Keratinocyte (primary cell): Measurements from ENCODE around the gene THAP2. TPM values are rescaled to one million over a fixed set of nuclear protein-coding genes. Genes with fewer than 3 reads are reported as not detected.

Experiments
- DNase-seq: peaks from one replicate; pipeline ENCODE4 v3.0.0-alpha.2; 2011; ENCODE audit warnings: low read depth, missing footprints, low spot score
- FAIRE-seq: peaks from 2 replicates; lab custom pipeline; 2011; peaks lifted over from hg19 to GRCh38; lab: Jason Lieb, UNC
- H2AFZ ChIP-seq: 2 replicates; pipeline ENCODE4 v1.6.0; 2012; ENCODE audit warnings: low read length, control low read depth, inconsistent platforms; ENCODE audit not compliant: control insufficient read depth
- H3K27ac ChIP-seq: 2 replicates; pipeline ENCODE4 v1.5.1; 2011; ENCODE audit warnings: low read length; ENCODE audit not compliant: control insufficient read depth, insufficient read depth
- H3K27me3 ChIP-seq: 3 replicates; pipeline ENCODE4 v1.6.0; 2011; ENCODE audit warnings: low read length; ENCODE audit not compliant: control insufficient read depth, insufficient read depth; ENCODE audit errors: extremely low read depth
- H3K36me3 ChIP-seq, 2 experiments: 2 replicates in 1 of 2; 3 replicates in 1 of 2; pipeline ENCODE4 v1.5.1; 2011; ENCODE audit warnings: low read length in 2 of 2, mild to moderate bottlenecking in 1 of 2; ENCODE audit not compliant: control insufficient read depth in 2 of 2, insufficient read depth in 2 of 2; ENCODE audit errors: extremely low read depth in 1 of 2
- H3K4me1 ChIP-seq: 3 replicates; pipeline ENCODE4 v1.5.1; 2011; ENCODE audit warnings: low read length; ENCODE audit not compliant: control insufficient read depth, insufficient read depth; ENCODE audit errors: extremely low read depth
- H3K4me2 ChIP-seq: 3 replicates; pipeline ENCODE4 v1.6.0; 2011; ENCODE audit warnings: low read depth, low read length; ENCODE audit not compliant: control insufficient read depth, insufficient read depth; ENCODE audit errors: extremely low read depth
- H3K4me3 ChIP-seq, 3 experiments: fragments of 200-600 bp in 1 of 3; sonication (generic) in 1 of 3; 2 replicates in 2 of 3; 3 replicates in 1 of 3; pipeline ENCODE4 v1.5.1; 2011 to 2016; ENCODE audit warnings: low read length in 3 of 3, mild to moderate bottlenecking in 3 of 3, control low read depth in 2 of 3, inconsistent platforms in 1 of 3, low read depth in 1 of 3, mixed read lengths in 1 of 3, mixed run types in 1 of 3, moderate library complexity in 1 of 3; ENCODE audit not compliant: control insufficient read depth in 2 of 3, insufficient read depth in 2 of 3; ENCODE audit errors: extremely low read depth in 1 of 3
- H3K79me2 ChIP-seq: 2 replicates; pipeline ENCODE4 v1.6.0; 2012; ENCODE audit warnings: low read length; ENCODE audit not compliant: control insufficient read depth, insufficient read depth
- H3K9ac ChIP-seq: 3 replicates; pipeline ENCODE4 v1.6.0; 2011; ENCODE audit warnings: low read length; ENCODE audit not compliant: control insufficient read depth, insufficient read depth; ENCODE audit errors: extremely low read depth
- H3K9me1 ChIP-seq: 3 replicates; pipeline ENCODE4 v1.6.0; 2011; ENCODE audit warnings: low read length; ENCODE audit not compliant: control insufficient read depth, insufficient read depth; ENCODE audit errors: extremely low read depth
- H3K9me3 ChIP-seq: 2 replicates; pipeline ENCODE4 v1.5.1; 2012; ENCODE audit warnings: low read depth, low read length; ENCODE audit not compliant: control insufficient read depth
- H4K20me1 ChIP-seq: 3 replicates; pipeline ENCODE4 v1.6.0; 2011; ENCODE audit warnings: low read length; ENCODE audit not compliant: control insufficient read depth, insufficient read depth; ENCODE audit errors: extremely low read depth
- CTCF ChIP-seq, 3 experiments: IDR thresholded peaks in 1 of 3; conservative IDR thresholded peaks in 1 of 3; optimal IDR thresholded peaks in 1 of 3; 2 replicates in 2 of 3; 3 replicates in 1 of 3; pipeline versions ENCODE3 to v1.5.1; 2011; ENCODE audit warnings: low read length in 3 of 3, mild to moderate bottlenecking in 3 of 3, moderate library complexity in 2 of 3, control low read depth in 1 of 3, inconsistent platforms in 1 of 3; ENCODE audit not compliant: insufficient read depth in 2 of 3; ENCODE audit errors: extremely low read depth in 1 of 3
- EZH2 ChIP-seq: IDR thresholded peaks from one replicate; pipeline ENCODE4 v1.6.1; 2012; ENCODE audit warnings: inconsistent platforms, mild to moderate bottlenecking, low read length, moderate library complexity
- dilution Hi-C: fragments of 300-500 bp; cut with MboI; formaldehyde crosslinking; loops from one replicate; pipeline ENCODE4 v1.7.0; 2020; ENCODE audit warnings: low sequenced_read_pairs; ENCODE audit not compliant: extremely low pct_ligation_motif_present
- polyA plus RNA-seq, 5 experiments: library from polyadenylated mRNA; depleted of rRNA in 3 of 5; stranded (reverse) in 3 of 5; stranded (forward) in 1 of 5; unstranded in 1 of 5; fragments of >200 nt; gene quantifications; 1 replicate in 1 of 5; 2 replicates in 3 of 5; 3 replicates in 1 of 5; pipeline versions ENCODE4 v1.2.1 to v1.2.3, GENCODE V29; 2011 to 2012; ENCODE audit warnings: missing spikeins in 2 of 5, low read depth in 1 of 5, low replicate concordance in 1 of 5

The THAP2 gene
- polyA plus RNA-seq, 1 donor (not counting 4 experiments of a cell fraction or from before 2014, with no cell fraction given): 4.4 TPM

GRCh38 chr12:71625476-71625875, 38.6 kb upstream of the THAP2 start:
- Histone ChIP-seq H4K20me1 (no peaks in the 10 kb centered on the region), H3K9me1 (no peaks in the 10 kb centered on the region), H3K79me2 (peaks cover 4% of the 10 kb centered on the region), H3K27ac (no peak overlapping the region), H3K9me3 (no peaks in the 10 kb centered on the region), H3K4me1 (no peaks in the 10 kb centered on the region), H3K4me3 (no peak overlapping the region), H3K9ac (no peak overlapping the region), H3K27me3 (no peaks in the 10 kb centered on the region), H3K4me2 (no peak overlapping the region), H2AFZ (no peak overlapping the region), H3K36me3 (peaks cover 21 to 27% of the 10 kb centered on the region in 2 experiments)
- dilution Hi-C loops: no loop called here
- no peak for DNase-seq
- FAIRE-seq: no peak
- TF ChIP-seq EZH2 (no peak), CTCF (optimal IDR thresholded peaks at IDR 0.05 in 1 of 3, IDR thresholded peaks at IDR 0.05 in 1 of 3, conservative IDR thresholded peaks at IDR 0.05 in 1 of 3; ENCODE audit: extremely low read depth in 1 of 3, insufficient read depth in 2 of 3, low read length in 3 of 3) (no peak)

- DNase-seq: no peak
- dilution Hi-C loops: no loop called here
- Histone ChIP-seq H3K4me3 (no peak overlapping the region), H3K4me1 (no peaks in the 10 kb centered on the region), H3K9me3 (no peaks in the 10 kb centered on the region), H3K79me2 (peaks cover 4% of the 10 kb centered on the region), H2AFZ (no peak overlapping the region), H4K20me1 (no peaks in the 10 kb centered on the region), H3K4me2 (no peak overlapping the region), H3K27ac (no peak overlapping the region), H3K9ac (no peak overlapping the region), H3K27me3 (no peaks in the 10 kb centered on the region), H3K36me3 (peaks cover 17 to 27% of the 10 kb centered on the region in 2 experiments), H3K9me1 (no peaks in the 10 kb centered on the region)
- TF ChIP-seq CTCF (optimal IDR thresholded peaks at IDR 0.05 in 1 of 3, IDR thresholded peaks at IDR 0.05 in 1 of 3, conservative IDR thresholded peaks at IDR 0.05 in 1 of 3; ENCODE audit: extremely low read depth in 1 of 3, insufficient read depth in 2 of 3, low read length in 3 of 3): no peak
- no peak for TF ChIP-seq EZH2
- FAIRE-seq: no peak
Observed at GRCh38 chr12:71626098-71626497, 38.0 kb upstream of the THAP2 start.
